GM18517 (cell line): Measurements from ENCODE around the gene ADGRL3.
"Not testable (repeated sequence)": the region's sequence is repeated elsewhere in the genome, so short reads cannot be mapped to it uniquely, and the experiment has no call there.

Source experiments
- ATAC-seq: cut with Tn5 transposase; IDR thresholded peaks from one replicate; pipeline ENCODE4 v1.9.1; 2021; ENCODE audit warnings: mild to moderate bottlenecking, moderate library complexity; ENCODE audit not compliant: unreplicated experiment

Gene ADGRL3

DNA sequence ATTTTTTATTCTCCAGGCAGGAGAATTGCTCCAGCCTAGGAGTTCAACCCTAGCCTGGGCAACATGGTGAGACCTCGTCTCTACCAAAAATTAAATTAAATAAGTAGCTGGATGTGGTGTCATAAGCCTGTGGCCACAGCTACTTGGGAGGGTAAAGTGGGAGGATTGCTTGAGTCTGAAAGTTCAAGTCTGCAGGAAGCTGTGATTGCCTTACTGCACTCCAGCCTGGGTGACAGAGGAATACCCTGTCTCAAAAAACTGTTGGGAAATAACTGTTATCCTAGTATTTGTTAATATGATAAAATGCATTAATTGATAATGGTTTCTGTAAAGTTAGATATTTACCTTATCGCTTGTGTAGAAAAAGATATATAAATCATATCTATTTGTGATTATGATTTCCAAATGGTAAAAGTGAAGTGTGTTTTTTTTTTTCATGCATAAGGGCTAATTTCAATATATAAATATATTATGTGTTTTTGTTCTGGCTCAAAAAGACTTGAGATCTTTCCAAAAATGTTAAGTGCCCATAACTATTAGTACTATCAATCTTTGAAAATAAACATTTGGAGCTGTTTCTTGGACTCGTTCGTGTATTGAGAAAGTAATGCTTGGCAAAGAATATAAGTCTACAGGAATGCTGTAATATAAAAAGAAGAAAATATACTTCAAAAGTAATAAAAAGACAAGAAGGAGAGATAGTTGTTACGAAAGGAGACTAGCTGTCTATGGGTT, 396.6 kb downstream of the ADGRL3 start:
- ATAC-seq, result no peak

DNA sequence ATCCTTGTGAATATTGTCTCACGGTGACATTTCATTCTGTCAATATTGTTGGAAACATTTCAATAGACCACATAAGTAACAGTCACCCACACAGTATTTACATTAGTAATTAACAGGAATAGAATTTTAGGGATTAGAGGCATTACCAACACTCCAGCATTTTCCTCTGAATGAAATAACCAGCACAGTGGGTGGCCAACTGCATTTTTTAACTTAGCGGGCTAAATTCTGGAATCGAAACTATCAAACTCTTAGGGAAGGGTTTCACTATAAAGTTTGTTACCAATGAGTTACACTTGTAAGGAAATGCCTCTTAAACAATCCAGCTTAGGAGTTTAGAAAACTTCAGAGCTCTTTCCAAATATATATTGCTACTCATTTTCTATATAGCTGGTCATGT, 403.0 kb downstream of the ADGRL3 start:
- no peak for ATAC-seq

DNA sequence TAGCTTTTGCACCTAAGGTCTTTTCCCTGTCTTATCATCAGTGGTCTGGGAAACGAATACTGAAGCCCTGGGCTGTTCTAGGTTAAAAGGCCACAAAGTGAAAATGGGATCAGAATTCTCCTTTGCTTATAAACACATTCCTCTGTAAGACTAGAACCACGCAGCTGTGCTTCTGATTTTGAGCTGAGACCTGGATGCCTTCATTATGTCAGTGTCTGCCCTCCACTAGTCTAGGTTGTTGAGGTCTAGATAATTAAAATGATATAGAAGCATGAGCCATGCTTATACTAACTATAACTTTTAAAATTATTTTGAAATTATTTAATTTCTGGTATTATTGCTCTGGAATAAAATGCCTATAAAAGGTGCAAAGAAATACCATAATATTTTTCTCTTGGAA, 403.9 kb downstream of the ADGRL3 start:
- no peak for ATAC-seq

- no peak for ATAC-seq
These were observed 405.9 kb downstream of the ADGRL3 start for GRCh38 chr4:61605984-61606383.

DNA sequence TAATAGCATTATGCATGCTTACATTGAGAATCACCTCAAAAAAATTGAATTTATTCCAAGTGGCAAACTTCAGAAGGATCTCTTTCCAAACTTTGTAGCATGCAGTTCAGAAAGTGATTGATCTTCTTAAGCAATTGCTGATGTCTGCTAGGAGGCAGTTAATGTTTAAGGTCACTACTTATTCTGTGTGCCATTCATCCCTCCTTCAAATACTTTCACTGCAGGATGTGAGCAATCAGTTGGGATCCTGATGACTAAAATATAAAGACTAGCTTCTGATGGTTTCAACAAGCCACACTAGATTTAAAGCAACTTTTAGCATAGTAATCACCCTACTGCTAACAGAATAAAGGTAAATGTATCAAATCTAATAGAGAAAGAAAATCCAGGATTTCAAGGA, 414.1 kb downstream of the ADGRL3 start:
- no peak for ATAC-seq

GRCh38 chr4:61619528-61619927, 419.4 kb downstream of the ADGRL3 start:
- no peak for ATAC-seq

DNA sequence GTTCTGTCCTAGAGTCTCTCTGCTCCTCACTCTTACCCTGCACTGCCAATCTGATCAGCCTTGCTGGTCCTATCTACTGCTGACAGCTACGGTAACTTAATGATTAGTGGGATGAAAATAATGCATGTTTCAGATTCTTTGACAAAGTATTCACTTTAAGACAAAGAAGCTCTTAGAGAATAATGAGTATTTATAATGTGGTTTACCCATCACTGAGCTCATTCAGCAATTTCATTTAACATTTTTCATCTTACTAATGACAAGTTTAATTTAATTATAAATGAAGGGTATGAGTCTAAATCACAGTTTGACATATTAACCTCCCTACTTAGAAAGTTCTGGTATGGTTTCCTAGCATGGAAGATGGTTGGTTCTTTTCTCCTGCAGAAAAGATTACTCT, 428.2 kb downstream of the ADGRL3 start:
- ATAC-seq, result no peak

GRCh38 chr4:61628727-61629126, 428.6 kb downstream of the ADGRL3 start:
- no peak for ATAC-seq

DNA sequence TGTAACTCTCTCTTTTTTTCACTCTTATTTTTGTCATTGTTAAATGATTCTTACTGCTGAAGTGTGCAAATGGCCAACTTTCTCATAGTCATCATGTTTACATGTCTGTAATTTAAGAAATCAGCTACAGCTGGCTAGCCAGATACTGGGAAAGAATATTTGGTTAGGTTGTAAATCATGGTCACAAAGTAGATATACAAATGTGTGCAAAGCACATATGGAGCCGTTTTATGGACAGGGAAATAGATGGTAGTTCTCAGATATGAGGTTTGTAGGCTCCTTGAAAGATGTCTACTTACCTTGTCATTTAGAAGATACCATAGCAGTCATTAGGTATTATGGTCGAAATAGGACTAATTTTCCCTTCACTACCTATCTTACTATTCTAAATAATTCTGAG, 430.4 kb downstream of the ADGRL3 start:
- ATAC-seq, result no peak

GRCh38 chr4:61638591-61638990, 438.5 kb downstream of the ADGRL3 start:
- no peak for ATAC-seq

- not testable (repeated sequence) for ATAC-seq
These were observed 446.7 kb downstream of the ADGRL3 start for GRCh38 chr4:61646746-61647350.

GRCh38 chr4:61648264-61648663, 448.1 kb downstream of the ADGRL3 start:
- no peak for ATAC-seq

DNA sequence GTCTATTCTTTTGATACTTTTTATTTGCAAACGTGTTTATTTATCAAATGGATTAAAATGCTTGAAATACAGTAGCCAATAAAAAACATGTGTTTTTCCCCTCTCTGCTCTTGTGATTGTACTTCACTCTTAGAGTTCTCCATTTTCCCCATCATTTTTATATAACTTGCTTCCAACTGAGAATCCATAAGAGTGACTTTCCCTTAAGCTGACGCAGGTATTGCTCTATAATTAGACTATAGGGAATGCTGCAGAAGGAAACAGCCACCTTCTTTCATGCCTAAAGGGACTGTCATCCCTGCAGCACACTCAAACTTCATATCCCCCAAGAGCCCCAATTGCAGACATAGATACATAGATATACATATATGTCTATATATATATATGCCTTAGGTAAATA, 456.9 kb downstream of the ADGRL3 start:
- ATAC-seq, result no peak

DNA sequence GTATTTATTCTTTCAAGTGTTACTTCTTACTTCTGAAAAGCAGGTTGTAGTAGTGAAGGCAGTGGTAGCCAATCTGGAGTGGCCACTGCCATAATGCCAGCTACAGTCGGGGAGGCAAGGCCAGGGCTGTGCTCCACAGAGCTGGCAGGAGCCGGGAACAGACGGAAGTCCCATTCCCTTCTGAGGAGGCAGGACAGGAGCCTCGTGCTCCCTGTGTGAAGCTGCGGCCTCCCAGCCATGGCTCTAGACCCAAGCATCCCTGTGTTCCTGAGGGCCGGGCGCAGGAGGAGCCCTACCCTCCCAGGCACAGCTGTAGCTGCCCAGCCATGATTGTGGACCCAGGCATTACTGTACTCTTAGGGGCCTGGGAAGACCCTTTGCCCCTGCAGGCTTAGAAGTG, 461.8 kb downstream of the ADGRL3 start:
- ATAC-seq, result no peak

- no peak for ATAC-seq
These were observed 462.2 kb downstream of the ADGRL3 start for GRCh38 chr4:61662362-61662761.

DNA sequence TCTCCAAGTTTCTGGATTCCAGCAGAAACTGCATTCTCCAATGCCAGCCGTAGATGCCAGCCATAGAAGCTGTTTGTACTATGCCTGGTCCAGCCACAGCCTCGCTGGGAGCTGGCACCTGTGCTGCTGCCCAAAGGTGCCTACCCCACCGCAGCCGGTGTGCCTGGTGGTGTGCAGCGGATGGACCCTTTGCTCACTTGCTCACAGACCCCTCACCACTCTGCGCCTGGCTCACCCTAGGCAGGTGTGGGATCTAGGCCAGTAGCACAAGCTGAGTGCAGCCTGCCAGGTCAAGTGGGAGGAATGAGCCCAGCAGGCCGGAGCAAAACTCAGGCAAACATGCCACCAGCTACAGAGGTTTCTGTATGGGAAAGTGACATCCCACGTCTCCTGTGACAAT, 463.2 kb downstream of the ADGRL3 start:
- no peak for ATAC-seq

DNA sequence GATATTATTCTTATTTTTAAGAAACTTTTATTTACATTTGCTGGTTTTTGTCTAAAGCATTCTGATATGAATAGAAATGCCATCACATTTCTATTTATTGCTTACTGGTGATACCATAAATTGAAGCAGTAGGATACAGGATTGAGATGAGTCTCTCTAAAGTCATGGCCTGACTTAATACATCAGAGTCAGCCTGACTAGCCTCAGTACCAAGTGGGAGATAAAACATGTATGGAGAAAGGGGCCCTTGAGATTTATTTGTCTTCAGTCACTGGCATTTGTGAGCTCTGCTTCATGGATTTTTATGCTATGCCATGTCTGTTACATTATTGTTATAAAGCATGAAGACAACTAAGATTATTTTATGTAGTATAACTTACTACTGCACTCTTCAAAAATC, 465.5 kb downstream of the ADGRL3 start:
- ATAC-seq, result no peak

DNA sequence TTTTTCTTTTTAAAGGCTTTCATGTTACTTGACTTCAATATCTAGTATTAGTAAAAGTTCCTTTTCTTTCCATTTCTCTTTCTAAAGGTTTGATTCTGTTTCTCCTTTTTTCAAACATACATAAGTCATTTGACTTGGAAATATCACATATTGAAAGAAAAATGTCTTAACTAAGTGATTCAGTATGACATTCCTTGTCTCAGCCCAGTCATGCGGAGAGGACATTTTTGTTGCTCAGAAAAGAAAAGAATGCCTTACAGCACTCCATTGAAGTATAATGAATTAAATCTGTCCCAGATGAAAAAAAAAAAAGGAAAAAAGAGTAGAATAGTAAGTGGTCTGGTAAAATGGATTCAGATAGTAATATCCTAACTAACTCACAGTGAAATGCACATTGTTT, 466.1 kb downstream of the ADGRL3 start:
- no peak for ATAC-seq

GRCh38 chr4:61671599-61671998, 471.5 kb downstream of the ADGRL3 start:
- no peak for ATAC-seq

GRCh38 chr4:61675464-61675863, 475.3 kb downstream of the ADGRL3 start:
- no peak for ATAC-seq

DNA sequence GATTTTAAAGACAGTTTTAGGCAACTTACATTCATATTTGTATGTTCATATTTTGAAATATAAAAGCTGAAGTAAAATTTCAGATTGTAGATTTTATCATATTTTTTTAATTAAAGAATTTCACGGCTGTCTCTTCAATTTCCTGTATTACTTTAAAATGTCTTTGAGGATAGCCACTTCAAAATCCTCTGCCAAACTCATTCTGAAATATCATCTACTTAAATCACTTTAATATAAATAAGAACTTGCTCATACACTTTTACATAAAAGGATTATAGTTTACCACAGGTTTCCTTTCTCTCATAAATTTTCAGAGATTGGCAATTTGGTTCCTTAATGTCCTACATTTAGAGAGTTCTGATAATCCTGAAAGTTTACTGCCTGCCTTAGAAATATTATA, 478.2 kb downstream of the ADGRL3 start:
- ATAC-seq, result no peak

DNA sequence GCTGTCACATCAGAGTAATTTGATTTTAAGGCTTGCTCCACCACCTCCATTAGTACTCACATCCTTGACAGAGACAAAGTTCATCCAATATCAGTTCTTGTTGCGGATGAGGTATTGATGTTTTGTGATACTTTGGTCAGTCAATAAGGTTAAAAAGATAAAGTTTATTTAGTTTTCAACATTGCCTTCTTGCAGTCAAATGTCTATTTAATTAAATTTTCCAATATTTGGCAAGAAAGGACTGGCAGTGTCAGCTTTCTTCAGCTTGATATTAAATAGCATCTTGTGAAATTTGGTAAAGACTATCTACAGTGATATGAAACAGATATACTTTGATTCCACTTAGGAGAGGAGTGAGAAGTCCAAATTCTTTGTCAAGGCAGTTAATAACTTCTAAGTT, 493.4 kb downstream of the ADGRL3 start:
- ATAC-seq, result no peak

DNA sequence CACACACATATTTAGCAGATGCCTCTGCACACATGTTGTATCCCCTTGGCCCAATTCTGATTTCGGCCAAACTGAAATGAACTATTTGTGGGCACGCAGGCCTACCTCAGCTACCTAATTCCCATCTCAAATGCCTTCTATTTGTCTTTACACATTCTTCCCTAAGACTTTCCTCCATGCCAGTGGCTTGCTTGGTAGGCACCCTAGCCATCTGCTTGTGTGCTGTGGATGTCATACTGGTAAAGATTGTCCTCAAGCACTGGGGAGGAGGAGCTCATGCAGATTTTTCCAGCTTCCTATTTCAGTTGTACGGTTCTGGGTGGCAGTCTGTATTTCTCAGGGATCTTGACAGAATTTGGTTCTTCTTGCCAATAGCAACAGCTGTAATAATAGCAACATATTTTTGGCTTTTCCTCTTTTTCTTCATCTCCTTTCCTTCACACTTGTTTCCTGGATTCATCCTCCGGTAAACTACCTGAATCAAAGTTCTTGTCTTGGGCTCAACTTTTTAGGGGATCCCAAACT, 514.3 kb downstream of the ADGRL3 start:
- ATAC-seq, result no peak
